Stromal cell of bone marrow (primary cell): Measurements from ENCODE around the gene TAF11L14.

ENCODE experiments used
- DNase-seq: peaks from one replicate; pipeline ENCODE4 v3.0.0-alpha.2; 2012; ENCODE audit warnings: low read depth

The TAF11L14 gene

GRCh38 chr5:17679597-17680203, 45.4 kb downstream of the TAF11L14 start:
- DNase-seq: no peak

- DNase-seq: no peak
Measured at GRCh38 chr5:17680737-17681136, 46.5 kb downstream of the TAF11L14 start.
